ENCODE results near the gene GET4. TPM values are rescaled to one million over a fixed set of nuclear protein-coding genes. Genes with fewer than 3 reads are reported as not detected.
A peak's percentile ranks its signal among the peaks of the same experiment; 100 is the strongest.

The GET4 gene
- total RNA-seq, 1 donor from 2014 or later = 17.2 TPM

DNA sequence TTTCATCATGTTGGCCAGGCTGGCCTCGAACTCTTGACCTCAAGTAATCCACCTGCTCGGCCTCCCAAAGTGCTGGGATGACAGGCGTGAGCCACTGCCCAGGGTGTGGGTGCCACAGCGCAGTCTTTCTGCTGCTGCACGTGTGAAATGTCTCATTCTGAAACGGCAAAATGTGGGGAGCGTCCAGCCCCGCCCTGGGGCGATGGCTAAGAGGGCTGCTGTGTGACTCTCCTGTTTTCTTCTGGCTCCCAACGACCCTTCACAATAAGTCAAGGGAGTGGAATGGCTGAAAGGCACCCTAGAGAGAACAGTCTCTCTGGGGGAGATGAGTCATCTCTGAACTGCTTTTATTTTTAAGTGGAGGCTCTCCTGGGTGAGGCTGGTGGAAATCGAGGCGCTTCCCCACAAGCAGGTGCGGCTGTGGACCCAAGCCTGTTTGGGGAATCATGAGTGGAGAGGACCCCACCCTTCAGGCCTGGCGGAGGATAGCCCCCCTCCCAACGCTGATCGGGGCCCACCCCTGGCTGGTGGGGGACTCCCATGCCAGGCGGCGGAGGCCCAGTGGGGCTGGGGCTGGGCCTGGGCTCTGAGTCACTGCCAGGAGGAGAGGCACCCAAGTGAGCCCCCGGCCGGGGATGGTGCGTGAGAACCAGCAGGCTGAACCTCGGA is 60.2 kb downstream of the GET4 start:
- Histone ChIP-seq H3F3A (ENCODE audit: low read depth) (no peaks in the 10 kb centered on the region), H3K9ac (no peak overlapping the region)

DNA sequence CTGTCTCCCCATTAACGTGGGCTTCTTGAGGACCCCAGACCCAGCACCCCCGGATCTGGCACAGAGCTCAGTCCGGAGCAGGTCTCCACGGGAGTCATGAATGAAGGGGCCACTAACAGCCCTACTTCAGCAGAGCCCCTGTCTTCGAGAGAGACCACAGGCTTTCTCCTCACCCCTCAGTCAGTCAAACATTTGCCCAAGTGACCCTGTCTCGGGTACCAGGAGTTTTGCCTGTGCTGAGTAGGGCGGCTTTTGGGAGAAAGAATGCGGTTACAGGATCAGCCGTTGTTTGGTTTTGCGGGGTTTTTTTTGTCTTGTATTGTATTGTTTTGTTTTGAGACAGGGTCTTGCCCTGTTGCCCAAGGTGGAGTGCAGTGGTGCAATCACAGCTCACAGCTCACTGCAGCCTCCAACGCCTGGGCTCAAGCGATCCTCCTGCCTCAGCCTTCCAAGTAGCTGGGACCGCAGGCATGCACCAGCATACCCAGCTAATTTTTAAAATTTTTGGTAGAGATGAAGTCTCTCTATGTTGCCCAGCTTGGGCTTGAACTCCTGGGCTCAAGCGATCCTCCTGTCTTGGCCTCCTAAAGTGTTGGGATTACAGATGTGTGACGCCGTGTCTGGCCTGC is 61.6 kb downstream of the GET4 start:
- peaks cover 14% of the 10 kb centered on the region for H3K27me3 Mint-ChIP-seq (ENCODE audit: insufficient read depth, low read depth)
- no peak for DNase-seq (ENCODE audit: low spot score)
- no peak overlapping the region for H3K27ac Mint-ChIP-seq
- H3K9me3 Mint-ChIP-seq = peaks cover 12% of the 10 kb centered on the region
- Histone ChIP-seq H3F3A (ENCODE audit: low read depth) (no peaks in the 10 kb centered on the region), H3K4me1 (no peaks in the 10 kb centered on the region), H3K4me2 (no peak overlapping the region), H2AFZ (replicated peaks) (no peak overlapping the region), H3K27me3 (peaks cover 24% of the 10 kb centered on the region), H3K27ac (no peak overlapping the region), H3K4me3 (no peak overlapping the region), H3K9me3 (ENCODE audit: low read depth) (no peaks in the 10 kb centered on the region), H3K9ac (no peak overlapping the region), H3K36me3 (no peaks in the 10 kb centered on the region), H3K79me2 (ENCODE audit: low read depth) (no peaks in the 10 kb centered on the region), H4K20me1 (ENCODE audit: low read depth) (no peaks in the 10 kb centered on the region)
- TF ChIP-seq CTCF (IDR thresholded peaks at IDR 0.05) (no peak), EZH2phosphoT487 (IDR thresholded peaks at IDR 0.05) (no peak), EZH2 (IDR thresholded peaks at IDR 0.05) (no peak)
- no peaks in the 10 kb centered on the region for H3K36me3 Mint-ChIP-seq
- H3K4me1 Mint-ChIP-seq = peaks cover 4% of the 10 kb centered on the region
- no peak overlapping the region for H3K4me3 Mint-ChIP-seq

More for the DNA sequence above, 60.2 kb downstream of the GET4 start:
- Mint-ChIP-seq H3K4me3 (no peak overlapping the region), H3K36me3 (no peaks in the 10 kb centered on the region), H3K9me3 (peaks cover 12% of the 10 kb centered on the region), H3K27me3 (ENCODE audit: insufficient read depth, low read depth) (peaks cover 9% of the 10 kb centered on the region), H3K4me1 (peaks cover 4% of the 10 kb centered on the region), H3K27ac (peak overlapping the region; percentile 66)
- no peaks in the 10 kb centered on the region for H3K36me3 ChIP-seq
- no peaks in the 10 kb centered on the region for H3K4me1 ChIP-seq
- peaks cover 17% of the 10 kb centered on the region for H3K27me3 ChIP-seq
- H3K4me2 ChIP-seq = no peak overlapping the region
- H3K4me3 ChIP-seq = no peak overlapping the region
- no peak for DNase-seq (ENCODE audit: low spot score)
- H2AFZ ChIP-seq (replicated peaks) = no peak overlapping the region
- no peak overlapping the region for H3K27ac ChIP-seq
- TF ChIP-seq CTCF (IDR thresholded peaks at IDR 0.05) (no peak), EZH2phosphoT487 (IDR thresholded peaks at IDR 0.05) (no peak), EZH2 (IDR thresholded peaks at IDR 0.05) (no peak)
- H3K9me3 ChIP-seq (ENCODE audit: low read depth) = no peaks in the 10 kb centered on the region
- no peaks in the 10 kb centered on the region for H4K20me1 ChIP-seq (ENCODE audit: low read depth)
- no peaks in the 10 kb centered on the region for H3K79me2 ChIP-seq (ENCODE audit: low read depth)

- H3K36me3 ChIP-seq = no peaks in the 10 kb centered on the region
- no peaks in the 10 kb centered on the region for H4K20me1 ChIP-seq (ENCODE audit: low read depth)
- H3K27me3 ChIP-seq = peaks cover 26% of the 10 kb centered on the region
- no peak overlapping the region for H3K9ac ChIP-seq
- DNase-seq (ENCODE audit: low spot score) = no peak
- no peaks in the 10 kb centered on the region for H3K4me1 ChIP-seq
- no peaks in the 10 kb centered on the region for H3K79me2 ChIP-seq (ENCODE audit: low read depth)
- TF ChIP-seq EZH2phosphoT487 (IDR thresholded peaks at IDR 0.05) = no peak
- TF ChIP-seq CTCF (IDR thresholded peaks at IDR 0.05) = no peak
- TF ChIP-seq EZH2 (IDR thresholded peaks at IDR 0.05) = no peak
- no peak overlapping the region for H3K27ac Mint-ChIP-seq
- peaks cover 4% of the 10 kb centered on the region for H3K4me1 Mint-ChIP-seq
- H3F3A ChIP-seq (ENCODE audit: low read depth) = no peaks in the 10 kb centered on the region
- H3K9me3 Mint-ChIP-seq = peaks cover 12% of the 10 kb centered on the region
- H3K27ac ChIP-seq = no peak overlapping the region
- H3K4me3 Mint-ChIP-seq = no peak overlapping the region
- peaks cover 14% of the 10 kb centered on the region for H3K27me3 Mint-ChIP-seq (ENCODE audit: insufficient read depth, low read depth)
- no peaks in the 10 kb centered on the region for H3K36me3 Mint-ChIP-seq
- no peaks in the 10 kb centered on the region for H3K9me3 ChIP-seq (ENCODE audit: low read depth)
- no peak overlapping the region for H3K4me3 ChIP-seq
- H2AFZ ChIP-seq (replicated peaks) = no peak overlapping the region
- H3K4me2 ChIP-seq = no peak overlapping the region
Observed at GRCh38 chr7:938546-939185, 62.3 kb downstream of the GET4 start.
